Inflammatory macrophage (primary cell): Measurements from ENCODE around the gene RALGPS1.

Experiments
- DNase-seq, 2 donors: peaks; one replicate each; pipeline ENCODE4 v3.0.0-alpha.2; 2020 to 2022

The RALGPS1 gene

DNA sequence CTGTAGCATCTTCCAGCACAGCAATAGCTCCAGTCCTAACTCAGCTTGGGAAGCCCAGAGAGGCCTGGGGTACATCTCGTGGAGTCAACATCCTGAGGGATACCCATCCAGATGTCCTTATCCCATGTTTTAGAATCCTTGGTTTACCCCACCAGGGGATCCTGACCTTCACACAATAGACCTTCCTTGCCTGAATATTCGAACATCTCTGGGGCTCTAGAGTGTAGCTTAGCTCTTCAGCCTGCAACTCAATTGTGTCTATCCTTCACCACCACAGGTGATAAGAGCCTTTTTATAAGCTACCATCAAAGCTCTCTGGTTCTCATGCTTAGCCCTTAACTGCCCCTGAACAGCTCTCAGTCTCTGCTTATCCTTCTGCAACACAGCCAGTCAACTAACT is 7.5 kb upstream of the RALGPS1 start:
- no peak for DNase-seq

- no peak for DNase-seq
These were observed 767 bp downstream of the RALGPS1 start for GRCh38 chr9:126915281-126915816.

GRCh38 chr9:126915846-126916543 is 1.4 kb downstream of the RALGPS1 start:
- no peak for DNase-seq

DNA sequence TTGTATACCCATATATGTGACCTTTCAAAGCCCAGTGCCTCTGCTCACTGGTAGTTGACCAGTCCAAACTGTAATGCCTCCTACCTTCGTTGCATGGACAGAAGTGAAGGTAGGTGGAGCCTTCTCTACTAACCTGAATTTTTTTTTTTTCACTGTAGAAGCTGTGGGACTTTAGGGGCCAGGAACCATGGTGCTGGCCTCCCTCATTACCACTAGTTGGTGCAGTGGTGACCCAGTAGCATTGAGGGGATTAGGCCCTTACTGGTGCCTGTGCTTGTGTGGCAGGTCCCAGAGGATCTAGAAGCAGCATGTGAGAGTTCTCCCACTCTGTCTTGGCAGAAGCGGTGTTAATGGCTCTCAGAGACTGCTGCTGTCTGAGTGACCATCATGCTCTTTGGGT is 2.3 kb downstream of the RALGPS1 start:
- DNase-seq: no peak

GRCh38 chr9:126919193-126919592 is 4.6 kb downstream of the RALGPS1 start:
- DNase-seq: no peak

DNA sequence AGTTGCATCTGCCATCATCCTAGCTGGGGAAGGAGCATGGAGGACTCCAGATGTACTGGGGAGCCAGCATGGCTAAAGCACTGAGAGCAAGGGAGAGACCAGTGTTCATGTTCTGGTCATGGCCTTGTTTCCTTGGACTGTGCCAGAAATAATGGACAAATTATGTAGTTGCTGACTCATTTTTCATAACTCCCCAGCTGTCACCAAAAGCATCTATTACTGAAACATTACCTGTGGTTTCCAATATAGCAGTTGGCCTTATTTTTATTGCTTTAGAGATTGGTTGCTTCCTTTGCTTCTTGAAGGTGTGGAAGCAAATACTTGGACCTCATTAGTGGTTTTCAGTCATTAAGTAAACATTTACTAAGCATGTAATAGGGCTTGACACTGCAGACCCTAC is 11.3 kb downstream of the RALGPS1 start:
- no peak for DNase-seq

DNA sequence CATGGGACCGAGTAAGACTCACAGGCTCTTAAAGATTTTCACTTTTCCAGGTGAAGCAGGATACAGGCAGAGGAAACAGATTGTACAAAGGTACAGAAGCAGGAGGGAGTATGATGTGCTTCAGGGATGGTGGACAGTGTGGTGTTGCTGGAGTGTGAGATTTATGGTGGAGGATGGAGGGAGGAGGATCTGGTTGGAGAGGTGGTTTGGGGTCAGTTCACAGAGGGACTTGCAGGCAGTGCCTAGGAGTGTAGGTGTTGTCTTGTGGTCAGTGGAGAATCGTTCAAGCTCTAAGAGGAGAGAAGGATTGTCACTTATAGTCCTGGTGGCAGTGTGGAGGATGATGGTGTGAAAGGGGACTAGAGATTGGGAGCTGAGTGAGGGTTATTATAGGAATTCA is 11.8 kb downstream of the RALGPS1 start:
- DNase-seq: no peak

- no peak for DNase-seq
These were observed 12.8 kb downstream of the RALGPS1 start for GRCh38 chr9:126927419-126927818.

GRCh38 chr9:126932871-126933321 is 18.3 kb downstream of the RALGPS1 start:
- DNase-seq: no peak

- DNase-seq: no peak
These were observed 18.9 kb downstream of the RALGPS1 start for GRCh38 chr9:126933334-126933980.

- no peak for DNase-seq
These were observed 19.9 kb downstream of the RALGPS1 start for GRCh38 chr9:126934441-126934840.

DNA sequence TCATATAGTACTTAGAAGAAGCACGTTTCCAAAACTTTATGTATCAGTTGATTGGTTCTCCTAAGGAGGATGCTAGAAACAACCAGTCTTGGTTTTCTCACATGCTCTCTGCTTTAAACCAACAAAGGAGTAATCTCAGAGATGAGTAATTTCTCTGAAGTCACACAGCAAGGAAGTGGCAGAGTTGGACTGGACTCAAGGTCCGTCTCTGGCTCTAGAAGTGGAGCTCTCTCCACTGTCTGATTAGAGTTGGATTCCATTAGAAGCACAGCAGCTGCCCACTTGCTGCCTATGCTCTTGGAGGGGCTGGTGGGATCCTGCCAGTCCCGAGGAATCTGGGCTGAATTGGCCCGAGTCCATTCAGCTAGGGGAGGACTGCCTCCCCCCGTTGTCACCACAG is 21.0 kb downstream of the RALGPS1 start:
- no peak for DNase-seq

GRCh38 chr9:126937444-126937843 is 22.9 kb downstream of the RALGPS1 start:
- DNase-seq: no peak

DNA sequence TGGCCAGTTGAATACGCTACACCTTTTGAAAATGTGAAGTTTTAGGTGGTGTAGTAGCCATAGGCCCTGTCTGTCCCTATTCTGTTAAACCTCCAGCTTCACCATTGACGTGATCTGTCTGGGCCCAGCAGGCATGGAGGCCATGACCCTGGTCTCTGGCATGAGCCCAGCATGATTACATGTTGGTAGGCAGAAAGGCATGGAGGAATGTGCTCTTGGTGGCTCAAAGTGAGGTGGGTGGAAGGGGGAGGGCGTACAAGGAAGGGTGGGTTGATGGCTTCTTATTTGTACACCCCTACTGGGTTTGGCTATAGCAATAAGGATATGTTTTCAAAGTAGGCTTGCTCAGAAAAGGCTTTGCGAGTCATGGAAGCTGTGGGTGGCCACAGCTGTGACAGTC is 23.7 kb downstream of the RALGPS1 start:
- DNase-seq: no peak

GRCh38 chr9:126939821-126940221 is 25.2 kb downstream of the RALGPS1 start:
- no peak for DNase-seq

- no peak for DNase-seq
These were observed 27.8 kb downstream of the RALGPS1 start for GRCh38 chr9:126942399-126942798.

- no peak for DNase-seq
These were observed 31.1 kb downstream of the RALGPS1 start for GRCh38 chr9:126945682-126946081.

DNA sequence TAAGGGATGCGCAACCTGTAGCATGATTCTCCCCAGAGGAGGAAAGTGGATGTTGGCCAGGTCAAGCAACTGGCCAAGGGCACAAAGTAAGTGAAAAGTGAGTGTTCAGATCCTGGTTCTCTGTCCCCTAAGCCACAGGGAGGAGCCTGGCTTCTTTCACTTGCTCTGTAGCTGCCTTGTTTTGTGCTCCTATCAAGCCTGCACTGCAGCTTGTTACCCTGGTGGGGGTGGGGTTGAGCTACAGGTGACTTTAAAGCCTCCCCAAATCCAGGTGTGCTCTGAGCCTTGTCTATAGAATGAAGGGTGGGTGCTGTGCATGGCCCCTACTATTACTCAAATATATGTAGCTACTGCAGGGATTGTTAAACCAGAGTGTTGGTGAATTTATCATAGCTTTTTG is 32.9 kb downstream of the RALGPS1 start:
- DNase-seq: no peak

DNA sequence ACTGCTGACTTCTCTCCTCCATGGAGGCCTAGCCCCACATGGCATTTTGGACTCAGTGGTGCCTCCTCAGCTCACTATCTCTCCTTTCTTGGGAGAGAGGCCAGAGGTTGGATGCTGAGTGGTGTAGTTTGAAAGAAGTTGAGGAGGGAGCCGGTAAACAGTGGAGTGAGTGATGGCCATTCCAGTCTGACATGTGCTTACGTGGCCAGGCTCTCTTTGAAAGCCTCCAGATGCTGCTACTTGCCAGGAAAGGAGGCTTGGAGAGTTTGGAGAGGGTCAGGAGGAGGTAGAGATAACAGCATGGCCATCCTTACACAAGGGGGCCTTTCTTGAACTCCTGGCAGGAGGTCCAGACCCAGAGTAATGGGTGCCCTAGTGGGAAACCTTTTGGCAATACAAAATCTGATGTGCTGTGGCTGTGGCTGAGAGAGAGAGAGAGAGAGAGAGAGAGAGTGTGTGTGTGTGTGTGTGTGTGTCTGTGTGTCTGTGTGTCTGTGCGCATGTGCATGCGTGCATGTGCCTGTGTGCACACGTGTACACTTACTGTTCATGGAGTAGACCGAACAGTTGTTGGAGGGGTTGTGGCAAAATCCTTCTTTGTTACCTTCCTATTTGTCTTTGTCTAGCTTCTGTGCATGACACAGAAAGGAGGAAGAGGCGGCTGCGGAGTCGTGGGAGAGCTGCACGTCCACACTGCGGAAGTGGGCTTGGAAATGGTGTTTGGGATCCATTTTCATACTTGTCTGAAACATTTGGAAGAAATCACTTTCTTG is 37.8 kb downstream of the RALGPS1 start:
- DNase-seq: no peak

DNA sequence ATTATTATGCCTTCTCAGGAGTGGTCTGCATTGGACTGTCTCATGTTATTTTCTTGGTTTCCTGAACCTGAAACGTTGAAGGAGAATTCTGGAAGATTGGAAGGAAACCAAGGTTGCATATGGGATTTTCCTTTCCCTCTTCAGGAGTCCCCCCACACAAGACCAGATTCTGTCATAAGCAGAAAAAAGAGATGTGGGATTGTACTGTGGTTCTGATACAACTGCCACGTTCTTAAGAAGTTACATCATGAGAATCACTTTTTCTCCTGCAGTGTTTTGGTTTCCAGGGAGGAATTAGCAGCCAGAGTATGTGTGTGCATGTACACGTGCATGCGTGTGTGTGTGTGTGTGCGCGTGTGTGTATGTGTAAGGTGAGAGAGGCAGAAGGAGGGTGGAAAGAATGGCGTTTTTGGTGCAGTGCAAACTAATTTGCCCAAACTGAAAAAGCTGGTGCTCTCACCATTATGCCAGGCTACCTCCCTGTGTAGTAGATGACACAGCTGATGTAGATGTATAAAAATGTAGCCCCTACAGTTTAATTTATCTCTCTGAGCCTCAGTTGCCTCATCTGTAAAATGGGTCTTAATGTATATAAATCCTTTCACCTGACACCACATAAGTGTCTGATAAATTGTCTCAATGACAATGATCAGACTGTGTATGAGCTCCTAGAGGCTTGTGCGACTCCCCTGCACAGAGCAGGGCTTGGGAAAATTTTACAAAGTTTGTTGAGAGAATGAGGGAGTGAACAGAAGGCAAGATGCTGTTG is 38.6 kb downstream of the RALGPS1 start:
- no peak for DNase-seq

DNA sequence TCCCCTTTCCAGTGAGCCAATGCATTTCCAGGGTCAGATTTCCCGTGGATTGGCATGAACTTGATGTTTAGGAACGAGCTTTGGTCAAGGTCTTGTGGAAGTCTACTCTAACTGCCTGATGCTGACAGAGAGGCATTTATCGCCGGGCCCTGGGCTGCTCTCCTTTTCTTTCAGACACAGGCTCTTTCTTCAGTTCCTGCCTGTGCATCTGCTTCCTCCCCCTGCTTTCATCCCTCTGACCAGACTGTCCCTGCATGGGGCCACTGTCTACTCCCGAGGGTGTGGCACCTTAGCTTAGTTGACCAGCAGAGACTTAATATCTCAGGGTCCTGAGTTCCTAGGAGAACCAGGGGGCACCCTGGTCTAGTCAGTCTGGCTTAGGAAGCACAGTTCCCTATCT is 41.2 kb downstream of the RALGPS1 start:
- DNase-seq: no peak

- DNase-seq: no peak
These were observed 42.5 kb downstream of the RALGPS1 start for GRCh38 chr9:126956917-126957686.
